Esophagus mucosa (tissue), 1 donor: ENCODE data around the gene ACOD1. TPM values are rescaled to one million over a fixed set of nuclear protein-coding genes. Genes with fewer than 3 reads are reported as not detected.
"Not testable (repeated sequence)": the region's sequence is repeated elsewhere in the genome, so short reads cannot be mapped to it uniquely, and the experiment has no call there.

Source experiments
- ATAC-seq: fragments of 200-7000 bp; cut with Tn5 transposase; one replicate; pipeline ENCODE4 v1.9.1; 2020
- total RNA-seq: library from RNA; stranded (reverse); gene quantifications from one replicate; pipeline ENCODE4 v1.2.4, GENCODE V29; 2023
- donor health status: DM: yes; HTN: yes; CAD: no.

Gene ACOD1
- not detected for total RNA-seq

GRCh38 chr13:76948149-76948548, at the start of gene ACOD1:
TSS of gene ACOD1 (plus strand) at chr13:76948511. CDS start at chr13:76948559, 48 bp downstream.
- ATAC-seq: no peak

- not testable (repeated sequence) for ATAC-seq
Measured at GRCh38 chr13:76899066-76899465, 49.2 kb upstream of the ACOD1 start.

GRCh38 chr13:76903544-76904162, 44.7 kb upstream of the ACOD1 start:
- ATAC-seq: peak; percentile 90

- no peak for ATAC-seq
Measured at GRCh38 chr13:76904507-76904906, 43.8 kb upstream of the ACOD1 start.

- ATAC-seq: no peak
Measured at GRCh38 chr13:76912476-76912875, 35.8 kb upstream of the ACOD1 start.

- no peak for ATAC-seq
Measured at GRCh38 chr13:76913898-76914297, 34.4 kb upstream of the ACOD1 start.

GRCh38 chr13:76917095-76917494, 31.2 kb upstream of the ACOD1 start:
- ATAC-seq: no peak

GRCh38 chr13:76917755-76918481, 30.4 kb upstream of the ACOD1 start:
- ATAC-seq: peak; percentile 48

GRCh38 chr13:76921516-76921915, 26.8 kb upstream of the ACOD1 start:
- ATAC-seq: no peak

GRCh38 chr13:76925115-76925514, 23.2 kb upstream of the ACOD1 start:
- ATAC-seq: peak; percentile 31

GRCh38 chr13:76927955-76928354, 20.4 kb upstream of the ACOD1 start:
- no peak for ATAC-seq

- ATAC-seq: no peak
Measured at GRCh38 chr13:76928456-76928855, 19.9 kb upstream of the ACOD1 start.

- no peak for ATAC-seq
Measured at GRCh38 chr13:76929320-76929719, 19.0 kb upstream of the ACOD1 start.

- ATAC-seq: no peak
Measured at GRCh38 chr13:76929851-76930374, 18.4 kb upstream of the ACOD1 start.

- no peak for ATAC-seq
Measured at GRCh38 chr13:76932076-76932475, 16.2 kb upstream of the ACOD1 start.

GRCh38 chr13:76934671-76935070, 13.6 kb upstream of the ACOD1 start:
- ATAC-seq: no peak

GRCh38 chr13:76936763-76937162, 11.5 kb upstream of the ACOD1 start:
- peak; percentile 29 for ATAC-seq

- peak; percentile 95 for ATAC-seq
Measured at GRCh38 chr13:76937281-76937820, 11.0 kb upstream of the ACOD1 start.

- ATAC-seq: peak; percentile 29
Measured at GRCh38 chr13:76939215-76939614, 9.1 kb upstream of the ACOD1 start.

- no peak for ATAC-seq
Measured at GRCh38 chr13:76942363-76942762, 5.9 kb upstream of the ACOD1 start.

GRCh38 chr13:76943646-76944045, 4.7 kb upstream of the ACOD1 start:
- ATAC-seq: no peak

GRCh38 chr13:76944456-76944855, 3.9 kb upstream of the ACOD1 start:
- peak; percentile 48 for ATAC-seq

- ATAC-seq: no peak
Measured at GRCh38 chr13:76950101-76950500, 1.8 kb downstream of the ACOD1 start.

GRCh38 chr13:76953968-76954367, 5.7 kb downstream of the ACOD1 start:
- ATAC-seq: no peak
